ENCODE data around the gene LPAR1. TPM values are rescaled to one million over a fixed set of nuclear protein-coding genes. Genes with fewer than 3 reads are reported as not detected.

The LPAR1 gene
- polyA plus RNA-seq, 1 experiment: 581 TPM

DNA sequence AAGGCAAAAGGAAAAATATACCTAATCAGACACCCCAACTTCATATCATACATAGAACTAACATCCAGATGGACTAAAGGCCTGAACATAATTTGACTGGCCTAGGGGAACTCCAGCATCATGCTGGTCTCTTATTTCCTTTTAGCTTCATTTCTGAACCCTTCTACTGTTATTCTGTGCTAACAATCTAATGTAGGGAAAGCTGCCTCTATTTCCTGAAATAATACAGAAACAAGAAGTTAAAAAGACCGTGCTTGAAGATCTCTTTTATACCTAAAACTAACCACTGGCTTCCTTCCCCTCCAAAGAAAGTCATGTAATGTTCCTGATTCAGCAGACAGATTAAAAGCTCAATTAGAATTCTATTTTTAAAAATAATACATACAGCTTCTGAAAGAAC, 36.7 kb downstream of the LPAR1 start:
- no peak for DNase-seq (ENCODE audit: low read depth, low spot score)
- H3K4me3 ChIP-seq (ENCODE audit: low read depth, low read length): no peak overlapping the region
- H3K27ac ChIP-seq (ENCODE audit: low read depth, low read length): no peak overlapping the region
- no peaks in the 10 kb centered on the region for H3K27me3 ChIP-seq (ENCODE audit: control insufficient read depth, insufficient read depth, low read length)
- POLR2A ChIA-PET: no interaction called here
- CTCF ChIA-PET: interaction anchor here (0.6 kb wide), 1 partner anchor 32 kb away, joined by 3 read pairs; no protein-coding TSS in a partner anchor
- no peaks in the 10 kb centered on the region for H3K9me3 ChIP-seq (ENCODE audit: control insufficient read depth, insufficient read depth, low read length)
- TF ChIP-seq, protein P1, sequence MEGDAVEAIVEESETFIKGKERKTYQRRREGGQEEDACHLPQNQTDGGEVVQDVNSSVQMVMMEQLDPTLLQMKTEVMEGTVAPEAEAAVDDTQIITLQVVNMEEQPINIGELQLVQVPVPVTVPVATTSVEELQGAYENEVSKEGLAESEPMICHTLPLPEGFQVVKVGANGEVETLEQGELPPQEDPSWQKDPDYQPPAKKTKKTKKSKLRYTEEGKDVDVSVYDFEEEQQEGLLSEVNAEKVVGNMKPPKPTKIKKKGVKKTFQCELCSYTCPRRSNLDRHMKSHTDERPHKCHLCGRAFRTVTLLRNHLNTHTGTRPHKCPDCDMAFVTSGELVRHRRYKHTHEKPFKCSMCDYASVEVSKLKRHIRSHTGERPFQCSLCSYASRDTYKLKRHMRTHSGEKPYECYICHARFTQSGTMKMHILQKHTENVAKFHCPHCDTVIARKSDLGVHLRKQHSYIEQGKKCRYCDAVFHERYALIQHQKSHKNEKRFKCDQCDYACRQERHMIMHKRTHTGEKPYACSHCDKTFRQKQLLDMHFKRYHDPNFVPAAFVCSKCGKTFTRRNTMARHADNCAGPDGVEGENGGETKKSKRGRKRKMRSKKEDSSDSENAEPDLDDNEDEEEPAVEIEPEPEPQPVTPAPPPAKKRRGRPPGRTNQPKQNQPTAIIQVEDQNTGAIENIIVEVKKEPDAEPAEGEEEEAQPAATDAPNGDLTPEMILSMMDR (IDR thresholded peaks at IDR 0.05; ENCODE audit: low read depth, low read length): no peak

DNA sequence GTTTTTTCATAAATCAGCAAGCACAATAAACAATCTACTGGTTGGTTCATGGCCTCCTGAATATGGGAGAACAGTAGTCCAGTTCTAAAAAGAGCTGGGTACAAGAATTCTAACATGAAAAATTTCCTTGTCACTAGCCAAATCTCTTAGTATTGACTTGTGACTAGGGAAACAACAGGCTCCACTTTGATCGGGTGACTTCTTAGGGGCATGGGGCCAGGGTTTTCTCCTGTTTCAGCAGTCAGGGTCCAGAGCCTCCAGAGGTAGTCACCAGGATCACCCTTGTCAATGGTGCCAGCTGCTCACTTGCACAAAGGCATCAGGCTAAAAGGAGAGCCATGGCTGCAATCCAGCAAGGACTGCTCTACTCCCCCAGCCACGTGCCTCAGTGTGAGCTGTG, 38.1 kb downstream of the LPAR1 start:
- DNase-seq (ENCODE audit: low read depth, low spot score): no peak
- POLR2A ChIA-PET: no interaction called here
- TF ChIP-seq, protein P1 (IDR thresholded peaks at IDR 0.05; ENCODE audit: low read depth, low read length): no peak
- CTCF ChIA-PET: interaction anchor here (1.2 kb wide), 1 partner anchor 9 kb away, joined by 3 read pairs; no protein-coding TSS in a partner anchor
- Histone ChIP-seq H3K27me3 (ENCODE audit: control insufficient read depth, insufficient read depth, low read length) (no peaks in the 10 kb centered on the region), H3K9me3 (ENCODE audit: control insufficient read depth, insufficient read depth, low read length) (no peaks in the 10 kb centered on the region), H3K27ac (ENCODE audit: low read depth, low read length) (no peak overlapping the region), H3K4me3 (ENCODE audit: low read depth, low read length) (no peak overlapping the region)

DNA sequence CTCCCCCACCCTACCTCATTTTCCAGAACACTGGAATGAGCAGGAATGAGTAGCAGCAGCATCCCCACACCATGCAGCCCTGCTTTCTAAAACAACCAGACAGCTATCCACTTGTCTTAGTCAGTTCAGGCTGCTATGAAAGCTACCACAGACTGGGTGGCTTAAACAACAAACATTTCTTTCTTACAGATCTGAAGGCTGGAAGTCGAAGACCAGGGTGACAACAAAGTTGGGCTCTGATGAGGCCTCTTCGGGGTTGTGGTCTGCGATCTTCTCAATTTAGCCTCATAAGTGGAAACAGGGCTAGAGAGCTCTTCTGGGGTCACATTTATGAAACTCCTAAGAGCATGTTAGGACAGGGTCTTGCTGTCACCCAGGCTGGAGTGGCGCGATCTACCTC, 38.9 kb downstream of the LPAR1 start:
- CTCF ChIA-PET: no interaction called here
- H3K9me3 ChIP-seq (ENCODE audit: control insufficient read depth, insufficient read depth, low read length): no peaks in the 10 kb centered on the region
- H3K4me3 ChIP-seq (ENCODE audit: low read depth, low read length): no peak overlapping the region
- no peaks in the 10 kb centered on the region for H3K27me3 ChIP-seq (ENCODE audit: control insufficient read depth, insufficient read depth, low read length)
- DNase-seq (ENCODE audit: low read depth, low spot score): no peak
- no peak overlapping the region for H3K27ac ChIP-seq (ENCODE audit: low read depth, low read length)
- POLR2A ChIA-PET: interaction anchor here (0.8 kb wide), 1 partner anchor 35 kb away, joined by 3 read pairs; no protein-coding TSS in a partner anchor
- TF ChIP-seq, protein P1 (IDR thresholded peaks at IDR 0.05; ENCODE audit: low read depth, low read length): no peak

DNA sequence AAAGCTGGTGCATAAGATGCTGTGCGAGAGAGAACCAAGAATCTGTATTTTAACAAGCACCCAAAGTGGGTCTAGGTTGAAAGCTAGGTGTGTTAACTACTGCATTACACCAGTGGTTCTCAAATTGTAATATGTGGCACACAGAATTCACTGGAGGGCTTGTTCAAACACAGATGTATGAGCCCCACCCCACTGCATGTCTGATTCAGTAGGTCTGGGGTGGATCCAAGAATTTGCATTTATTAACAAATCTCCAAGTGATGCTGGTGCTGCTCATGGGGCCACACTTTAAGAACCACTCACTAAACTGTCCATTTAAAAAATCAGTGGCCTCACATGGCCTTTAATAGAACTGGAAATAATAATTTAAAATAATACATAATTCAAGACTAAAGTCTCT, 40.4 kb downstream of the LPAR1 start:
- H3K27ac ChIP-seq (ENCODE audit: low read depth, low read length): no peak overlapping the region

DNA sequence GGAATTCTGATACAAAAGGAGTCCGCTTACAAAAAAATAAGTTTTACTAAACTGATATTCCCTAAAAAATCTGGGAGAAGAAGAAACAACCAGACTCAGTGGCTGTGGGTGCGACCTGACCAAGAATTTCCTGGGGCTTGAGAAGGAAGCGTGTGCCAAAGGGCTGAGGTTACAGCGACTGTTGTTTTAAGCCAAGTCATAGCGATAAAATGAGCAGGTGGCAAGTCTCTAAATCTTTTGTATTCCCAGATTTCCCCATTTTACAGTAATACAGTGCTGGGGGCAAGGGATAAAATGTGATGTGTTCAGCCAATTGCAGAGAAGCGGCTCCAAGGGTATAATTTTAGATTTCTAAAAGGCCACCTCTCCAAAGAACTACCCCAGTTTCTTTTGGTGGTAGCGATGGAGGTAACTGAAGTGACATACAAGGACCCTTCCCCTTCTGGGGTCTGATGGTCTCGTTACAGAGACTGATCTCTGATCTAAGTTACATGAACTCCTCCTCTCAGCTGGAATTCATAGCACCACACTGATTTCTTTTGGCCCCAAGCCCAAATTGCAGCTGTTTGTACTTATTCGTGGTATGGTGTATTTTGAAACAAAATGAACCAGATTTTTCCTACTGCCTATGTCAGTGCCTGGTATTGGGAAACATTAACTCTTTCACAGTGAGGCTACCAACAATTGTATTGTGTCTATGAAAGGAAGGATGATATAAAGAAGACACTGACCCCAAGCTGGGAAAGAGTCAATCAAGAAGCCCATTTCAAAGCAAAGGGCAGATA, 41.6 kb downstream of the LPAR1 start:
- H3K9me3 ChIP-seq (ENCODE audit: control insufficient read depth, insufficient read depth, low read length): no peaks in the 10 kb centered on the region
- POLR2A ChIA-PET: no interaction called here
- CTCF ChIA-PET: no interaction called here

More for the DNA sequence above, 40.4 kb downstream of the LPAR1 start:
- no peaks in the 10 kb centered on the region for H3K9me3 ChIP-seq (ENCODE audit: control insufficient read depth, insufficient read depth, low read length)
- TF ChIP-seq, protein P1 (IDR thresholded peaks at IDR 0.05; ENCODE audit: low read depth, low read length): no peak
- no peaks in the 10 kb centered on the region for H3K27me3 ChIP-seq (ENCODE audit: control insufficient read depth, insufficient read depth, low read length)
- CTCF ChIA-PET: no interaction called here
- POLR2A ChIA-PET: no interaction called here
- H3K4me3 ChIP-seq (ENCODE audit: low read depth, low read length): no peak overlapping the region
- DNase-seq (ENCODE audit: low read depth, low spot score): no peak

More for the DNA sequence above, 41.6 kb downstream of the LPAR1 start:
- peak; percentile 61 for DNase-seq (ENCODE audit: low read depth, low spot score)
- TF ChIP-seq, protein P1 (IDR thresholded peaks at IDR 0.05; ENCODE audit: low read depth, low read length): no peak
- Histone ChIP-seq H3K27me3 (ENCODE audit: control insufficient read depth, insufficient read depth, low read length) (no peaks in the 10 kb centered on the region), H3K27ac (ENCODE audit: low read depth, low read length) (peak overlapping the region; percentile 59), H3K4me3 (ENCODE audit: low read depth, low read length) (no peak overlapping the region)

Measured in AG04450 (cell line).